Ascending aorta (tissue), 2 donors: ENCODE results near the gene SOCS1. TPM values are rescaled to one million over a fixed set of nuclear protein-coding genes. Genes with fewer than 3 reads are reported as not detected.

ENCODE experiments used
- DNase-seq, 2 donors: peaks; one replicate each; pipeline ENCODE4 v3.0.0-alpha.2; 2019; ENCODE audit warnings: low spot score in 2 of 2
- H3K27ac ChIP-seq, 2 donors: fragments of 200-600 bp; sonication (generic); one replicate each; pipeline ENCODE4 v1.5.1; 2016 to 2017; ENCODE audit warnings: mild to moderate bottlenecking in 1 of 2
- H3K27me3 ChIP-seq: fragments of 200-600 bp; sonication (generic); one replicate; pipeline ENCODE4 v1.5.1; 2017
- H3K36me3 ChIP-seq, 2 donors: fragments of 200-600 bp; sonication (generic); one replicate each; pipeline ENCODE4 v1.5.1; 2016
- H3K4me1 ChIP-seq, 2 donors: fragments of 200-600 bp; sonication (generic); one replicate each; pipeline ENCODE4 v1.5.1; 2016 to 2017; ENCODE audit warnings: mild to moderate bottlenecking in 1 of 2
- H3K4me3 ChIP-seq, 2 donors: fragments of 200-600 bp; sonication (generic); one replicate each; pipeline ENCODE4 v1.5.1; 2016 to 2017; ENCODE audit warnings: mild to moderate bottlenecking in 1 of 2
- H3K9me3 ChIP-seq, 2 donors: fragments of 200-600 bp; sonication (generic); one replicate each; pipeline ENCODE4 v1.5.1; 2016
- intact Hi-C: fragments of 100-400 bp; cut with DNase I; formaldehyde crosslinking; loops from one replicate; pipeline ENCODE4 v1.15.1; 2023
- total RNA-seq: library from RNA; depleted of rRNA; stranded (reverse); fragments of >200 nt; gene quantifications from one replicate; pipeline ENCODE4 v1.1.0, GENCODE V29; 2016
- TF ChIP-seq, protein P1 (sequence below), 3 experiments: fragments of 200-600 bp in 2 of 3; fragments of 450-650 bp in 1 of 3; sonication (generic) in 2 of 3; IDR thresholded peaks; one replicate each; pipeline ENCODE4 v1.5.1; 2016 to 2019; ENCODE audit warnings: antibody characterized with exemption in 3 of 3, mild to moderate bottlenecking in 1 of 3, moderate library complexity in 1 of 3

SOCS1 gene
- total RNA-seq, 1 donor from 2014 or later = 1.8 TPM

DNA sequence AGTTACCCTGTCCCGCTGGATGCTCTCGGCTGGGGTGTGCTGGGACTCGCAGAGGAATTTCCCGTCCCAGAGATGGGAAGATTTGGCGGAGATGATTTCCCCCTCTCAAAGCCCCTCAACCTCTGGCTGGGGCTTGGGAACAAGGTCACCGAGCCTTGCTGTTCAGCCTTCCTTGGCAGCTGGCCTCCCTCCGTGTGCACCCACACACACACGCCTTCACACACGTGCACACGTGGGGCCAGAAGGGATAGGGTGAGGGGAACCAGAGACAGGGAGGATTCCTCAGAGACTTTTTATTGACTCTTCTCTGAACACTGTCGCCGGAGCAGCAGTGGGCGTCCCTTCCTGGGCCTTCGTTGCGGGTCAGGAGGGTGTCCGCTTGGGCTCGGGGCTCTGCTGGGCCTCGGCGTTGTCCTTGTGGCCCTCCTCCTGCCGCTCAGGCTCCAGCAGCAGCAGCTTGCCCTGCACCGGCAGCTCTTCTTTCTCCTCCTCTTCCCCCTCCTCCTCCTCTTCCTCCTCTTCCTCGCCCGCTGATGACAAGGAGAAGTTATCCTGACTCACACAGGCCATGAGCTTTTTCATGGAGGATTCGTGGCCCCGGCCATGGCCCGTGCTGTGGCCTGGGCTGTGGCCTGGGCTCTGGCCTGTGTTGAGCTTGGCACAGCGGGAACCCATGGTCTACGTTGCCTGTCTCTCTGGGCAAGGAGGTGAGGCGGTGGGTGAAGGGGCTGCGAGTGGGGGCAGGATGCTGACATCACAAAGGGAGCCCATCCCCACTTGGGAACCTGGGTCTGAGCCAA is 17.1 kb upstream of the SOCS1 start, which contains the start of gene PRM3:
Gene PRM3, minus strand, starts transcription at position 709 of the 800 bp plus-strand sequence. Its CDS starts 34 bp downstream, at position 675.
- no peak for DNase-seq
- no peaks in the 10 kb centered on the region for H3K9me3 ChIP-seq
- no peaks in the 10 kb centered on the region for H3K36me3 ChIP-seq
- intact Hi-C loops = no loop called here
- TF ChIP-seq, protein P1, sequence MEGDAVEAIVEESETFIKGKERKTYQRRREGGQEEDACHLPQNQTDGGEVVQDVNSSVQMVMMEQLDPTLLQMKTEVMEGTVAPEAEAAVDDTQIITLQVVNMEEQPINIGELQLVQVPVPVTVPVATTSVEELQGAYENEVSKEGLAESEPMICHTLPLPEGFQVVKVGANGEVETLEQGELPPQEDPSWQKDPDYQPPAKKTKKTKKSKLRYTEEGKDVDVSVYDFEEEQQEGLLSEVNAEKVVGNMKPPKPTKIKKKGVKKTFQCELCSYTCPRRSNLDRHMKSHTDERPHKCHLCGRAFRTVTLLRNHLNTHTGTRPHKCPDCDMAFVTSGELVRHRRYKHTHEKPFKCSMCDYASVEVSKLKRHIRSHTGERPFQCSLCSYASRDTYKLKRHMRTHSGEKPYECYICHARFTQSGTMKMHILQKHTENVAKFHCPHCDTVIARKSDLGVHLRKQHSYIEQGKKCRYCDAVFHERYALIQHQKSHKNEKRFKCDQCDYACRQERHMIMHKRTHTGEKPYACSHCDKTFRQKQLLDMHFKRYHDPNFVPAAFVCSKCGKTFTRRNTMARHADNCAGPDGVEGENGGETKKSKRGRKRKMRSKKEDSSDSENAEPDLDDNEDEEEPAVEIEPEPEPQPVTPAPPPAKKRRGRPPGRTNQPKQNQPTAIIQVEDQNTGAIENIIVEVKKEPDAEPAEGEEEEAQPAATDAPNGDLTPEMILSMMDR (IDR thresholded peaks at IDR 0.05) = no peak
- H3K4me3 ChIP-seq = no peak within 1 kb of the TSS
- no peaks in the 10 kb centered on the region for H3K27me3 ChIP-seq
- no peak within 1 kb of the TSS for H3K27ac ChIP-seq
- H3K4me1 ChIP-seq = no peaks in the 10 kb centered on the region

DNA sequence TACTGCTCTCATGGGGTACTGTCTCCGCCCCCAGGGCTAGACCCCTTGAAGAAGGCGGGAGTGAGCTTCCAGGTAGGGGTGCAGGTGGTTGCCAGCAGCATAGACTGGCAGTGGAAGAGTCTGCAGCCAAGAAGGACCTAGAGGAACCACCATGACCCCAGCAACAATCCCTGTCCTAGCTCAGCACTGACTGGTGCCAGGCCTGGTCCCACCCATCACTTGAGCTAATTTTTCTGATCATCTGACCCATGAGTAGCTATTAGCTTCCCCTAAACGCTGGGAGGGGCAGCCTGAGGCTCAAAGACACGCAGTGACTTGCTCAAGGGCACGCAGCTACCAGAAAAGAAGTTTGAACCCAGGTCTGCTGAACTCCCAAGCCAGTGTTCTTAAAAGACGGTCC is 16.5 kb upstream of the SOCS1 start:
- DNase-seq = no peak
- H3K36me3 ChIP-seq = no peaks in the 10 kb centered on the region
- intact Hi-C loops = no loop called here
- no peaks in the 10 kb centered on the region for H3K27me3 ChIP-seq
- no peak overlapping the region for H3K27ac ChIP-seq
- TF ChIP-seq, protein P1 (IDR thresholded peaks at IDR 0.05) = no peak
- H3K4me3 ChIP-seq = no peak overlapping the region
- H3K9me3 ChIP-seq = no peaks in the 10 kb centered on the region
- H3K4me1 ChIP-seq = no peaks in the 10 kb centered on the region

DNA sequence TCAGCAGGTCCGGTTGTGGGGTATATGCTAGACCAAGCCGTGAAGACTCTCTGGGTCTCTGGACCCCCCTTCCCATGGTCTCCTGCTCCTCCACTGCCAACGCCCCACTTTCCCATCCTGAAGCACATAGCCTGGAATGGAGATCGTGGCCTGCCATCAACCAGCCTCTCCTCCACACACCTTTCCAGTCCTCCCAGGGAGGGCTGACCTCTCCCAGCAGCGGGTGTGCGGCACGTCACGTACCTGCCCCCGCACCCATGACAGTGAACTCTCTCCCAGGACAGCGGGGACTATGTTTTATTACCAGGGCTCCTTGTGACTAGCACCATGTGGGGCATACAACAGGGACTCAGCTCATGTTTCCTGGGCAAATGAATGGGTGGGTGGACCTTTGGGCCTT is 15.6 kb upstream of the SOCS1 start:
- no peak overlapping the region for H3K27ac ChIP-seq
- no peak overlapping the region for H3K4me3 ChIP-seq
- no peaks in the 10 kb centered on the region for H3K36me3 ChIP-seq
- no peaks in the 10 kb centered on the region for H3K4me1 ChIP-seq
- no peaks in the 10 kb centered on the region for H3K27me3 ChIP-seq
- intact Hi-C loops = no loop called here
- no peak for DNase-seq
- TF ChIP-seq, protein P1 (IDR thresholded peaks at IDR 0.05) = no peak
- no peaks in the 10 kb centered on the region for H3K9me3 ChIP-seq

DNA sequence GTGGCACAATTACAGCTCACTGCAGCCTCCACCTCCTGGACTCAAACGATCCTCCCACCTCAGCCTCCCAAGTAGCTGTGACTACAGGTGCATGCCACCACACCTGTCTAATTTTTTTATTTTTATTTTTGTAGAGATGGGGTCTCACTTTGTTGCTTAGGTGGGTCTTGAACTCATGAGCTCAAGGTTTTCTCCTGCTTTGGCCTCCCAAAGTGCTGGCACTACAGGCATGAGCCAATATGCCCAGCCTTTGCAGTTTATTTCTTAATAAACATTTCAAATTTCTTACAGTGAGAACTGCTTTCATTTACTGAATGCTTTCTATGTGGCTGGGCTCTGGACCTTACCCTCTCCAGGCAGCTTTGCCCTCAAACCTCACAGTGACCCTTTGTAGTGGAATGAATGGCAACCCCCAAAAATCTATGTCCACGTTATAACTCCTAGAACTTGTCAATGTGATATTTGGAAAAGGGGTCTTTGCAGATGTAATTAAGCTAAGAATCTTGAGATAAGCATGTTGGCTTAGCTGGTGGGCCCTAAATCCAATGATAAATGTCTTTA is 14.7 kb upstream of the SOCS1 start:
- Histone ChIP-seq H3K27ac (no peak overlapping the region), H3K27me3 (no peaks in the 10 kb centered on the region), H3K9me3 (no peaks in the 10 kb centered on the region), H3K4me3 (no peak overlapping the region), H3K4me1 (no peaks in the 10 kb centered on the region), H3K36me3 (no peaks in the 10 kb centered on the region)
- intact Hi-C loops = no loop called here
- TF ChIP-seq, protein P1 (IDR thresholded peaks at IDR 0.05) = no peak
- DNase-seq = no peak

DNA sequence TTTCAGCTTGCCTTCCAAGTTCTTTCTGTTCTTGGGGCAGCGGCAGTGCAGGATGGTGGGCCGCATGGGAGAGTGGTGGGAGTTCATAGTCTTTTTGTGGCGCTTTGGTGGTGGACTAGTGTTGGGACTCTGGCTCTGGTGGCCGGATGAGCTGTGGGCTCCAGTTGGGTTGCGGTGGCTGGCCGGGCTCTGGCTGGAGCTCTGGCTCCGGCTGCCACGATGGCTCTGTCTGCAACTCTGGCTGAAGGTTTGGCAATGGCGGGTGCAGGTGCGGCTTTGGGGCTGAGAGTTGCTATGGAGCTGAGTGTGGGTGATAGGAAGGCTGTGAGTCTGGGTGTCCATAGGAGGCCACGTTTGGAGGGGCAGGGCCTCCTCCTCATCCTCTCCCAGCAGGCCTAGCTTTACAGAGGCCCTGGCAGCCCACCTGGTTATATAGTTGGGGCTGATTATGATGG is 12.9 kb upstream of the SOCS1 start, which contains the start of gene TNP2:
Gene TNP2, minus strand, starts transcription at position 405 of the 455 bp plus-strand sequence. Its CDS starts 63 bp downstream, at position 342.
- no peak for DNase-seq
- intact Hi-C loops = no loop called here
- no peaks in the 10 kb centered on the region for H3K4me1 ChIP-seq

More for the DNA sequence above, 12.9 kb upstream of the SOCS1 start, which contains the start of gene TNP2:
- Histone ChIP-seq H3K27ac (no peak within 1 kb of the TSS), H3K9me3 (no peaks in the 10 kb centered on the region), H3K36me3 (no peaks in the 10 kb centered on the region), H3K4me3 (no peak within 1 kb of the TSS), H3K27me3 (no peaks in the 10 kb centered on the region)
- TF ChIP-seq, protein P1 (IDR thresholded peaks at IDR 0.05) = no peak
